CD14-positive monocyte (primary cell): Measurements from ENCODE around the gene PLXNB3. TPM values are rescaled to one million over a fixed set of nuclear protein-coding genes. Genes with fewer than 3 reads are reported as not detected.

Experiments
- DNase-seq, 3 donors: peaks; one replicate each; pipeline ENCODE4 v3.0.0-alpha.2; 2011 to 2022
- H2AFZ ChIP-seq: 2 replicates; pipeline ENCODE4 v1.6.0; 2012; ENCODE audit warnings: mild to moderate bottlenecking, low read depth, low read length, inconsistent platforms; ENCODE audit not compliant: insufficient read depth, poor library complexity, severe bottlenecking
- H3K27ac ChIP-seq, 2 donors: 1 replicate in 1 of 2; 2 replicates in 1 of 2; pipeline ENCODE4 v1.5.1; 2012 to 2013; ENCODE audit warnings: low read length in 2 of 2, control low read depth in 1 of 2, inconsistent platforms in 1 of 2, low read depth in 1 of 2, mild to moderate bottlenecking in 1 of 2
- H3K27me3 ChIP-seq, 2 donors: one replicate each; pipeline versions ENCODE4 v1.6.0 to v1.6.1; 2011 to 2013; ENCODE audit warnings: low read length in 2 of 2; ENCODE audit not compliant: control insufficient read depth in 2 of 2, insufficient read depth in 2 of 2
- H3K36me3 ChIP-seq, 2 donors: replicated peaks in 1 of 2; 1 replicate in 1 of 2; 2 replicates in 1 of 2; pipeline versions ENCODE4 v1.5.1 to v1.6.1; 2012 to 2013; ENCODE audit warnings: low read length in 2 of 2, control low read depth in 1 of 2, inconsistent platforms in 1 of 2, mild to moderate bottlenecking in 1 of 2; ENCODE audit not compliant: insufficient read depth in 2 of 2, control insufficient read depth in 1 of 2
- H3K4me1 ChIP-seq, 2 donors: 1 replicate in 1 of 2; 2 replicates in 1 of 2; pipeline versions ENCODE4 v1.5.1 to v1.6.1; 2012 to 2013; ENCODE audit warnings: low read length in 2 of 2, control low read depth in 1 of 2, inconsistent platforms in 1 of 2, mild to moderate bottlenecking in 1 of 2, moderate library complexity in 1 of 2; ENCODE audit not compliant: insufficient read depth in 2 of 2, control insufficient read depth in 1 of 2
- H3K4me2 ChIP-seq: replicated peaks from 2 replicates; pipeline ENCODE3; 2012; ENCODE audit warnings: low read length, moderate library complexity, mild to moderate bottlenecking; ENCODE audit not compliant: poor library complexity, severe bottlenecking; ENCODE audit errors: extremely low read depth
- H3K4me3 ChIP-seq, 3 experiments: fragments of 200-600 bp in 1 of 3; sonication (generic) in 1 of 3; replicated peaks in 1 of 3; 1 replicate in 2 of 3; 2 replicates in 1 of 3; pipeline ENCODE4 v1.5.1; 2011 to 2013; ENCODE audit warnings: low read length in 3 of 3, mild to moderate bottlenecking in 3 of 3, control low read depth in 2 of 3, low read depth in 2 of 3, inconsistent platforms in 1 of 3, moderate library complexity in 1 of 3
- H3K79me2 ChIP-seq: 2 replicates; pipeline ENCODE4 v1.6.0; 2012; ENCODE audit warnings: mild to moderate bottlenecking, control low read depth, inconsistent platforms, low read length, moderate library complexity; ENCODE audit not compliant: insufficient read depth
- H3K9ac ChIP-seq: 2 replicates; pipeline ENCODE4 v1.6.0; 2017; ENCODE audit warnings: low read length, mild to moderate bottlenecking; ENCODE audit not compliant: insufficient read depth, poor library complexity, severe bottlenecking
- H3K9me3 ChIP-seq, 2 donors: replicated peaks in 1 of 2; 1 replicate in 1 of 2; 2 replicates in 1 of 2; pipeline versions ENCODE4 v1.5.1 to v1.6.1; 2012 to 2013; ENCODE audit warnings: low read length in 2 of 2, control low read depth in 1 of 2; ENCODE audit not compliant: control insufficient read depth in 1 of 2, insufficient read depth in 1 of 2
- H4K20me1 ChIP-seq: 2 replicates; pipeline ENCODE4 v1.6.0; 2012; ENCODE audit warnings: mild to moderate bottlenecking, low read length, control low read depth, moderate library complexity; ENCODE audit not compliant: insufficient read depth
- H3K27ac Mint-ChIP-seq, 7 donors: one replicate each; pipeline ENCODE4 v1.8.0; 2020; ENCODE audit warnings: mild to moderate bottlenecking in 7 of 7, mixed read lengths in 7 of 7, moderate library complexity in 6 of 7, inconsistent platforms in 2 of 7
- H3K27me3 Mint-ChIP-seq, 3 donors: one replicate each; pipeline ENCODE4 v1.8.0; 2021 to 2022; ENCODE audit warnings: low read depth in 3 of 3, mild to moderate bottlenecking in 3 of 3, mixed read lengths in 3 of 3, moderate library complexity in 3 of 3, inconsistent platforms in 1 of 3
- H3K36me3 Mint-ChIP-seq, 2 donors: one replicate each; pipeline ENCODE4 v1.8.0; 2020; ENCODE audit warnings: mixed read lengths in 2 of 2, inconsistent platforms in 1 of 2, mild to moderate bottlenecking in 1 of 2
- H3K4me1 Mint-ChIP-seq: one replicate; pipeline ENCODE4 v1.8.0; 2020; ENCODE audit warnings: mild to moderate bottlenecking, mixed read lengths
- H3K4me3 Mint-ChIP-seq, 2 donors: one replicate each; pipeline ENCODE4 v1.8.0; 2020; ENCODE audit warnings: mild to moderate bottlenecking in 2 of 2, mixed read lengths in 2 of 2, moderate library complexity in 1 of 2
- H3K9me3 Mint-ChIP-seq, 7 donors: one replicate each; pipeline ENCODE4 v1.8.0; 2020 to 2022; ENCODE audit warnings: mixed read lengths in 7 of 7, mild to moderate bottlenecking in 6 of 7, moderate library complexity in 6 of 7, inconsistent platforms in 2 of 7
- WGBS: methylation state at CpG from one replicate; pipeline ENCODE4 v1.1.5; 2013; ENCODE audit warnings: missing lambda C conversion rate; ENCODE audit not compliant: insufficient coverage; 5-methylcytosine and 5-hydroxymethylcytosine counted together
- intact Hi-C, 2 donors: fragments of 100-400 bp; cut with micrococcal nuclease; formaldehyde crosslinking; loops; one replicate each; pipeline versions ENCODE4 v1.15.0 to v1.15.1; 2023
- polyA plus RNA-seq, 3 donors: library from polyadenylated mRNA; depleted of rRNA in 1 of 3; unstranded in 2 of 3; stranded (reverse) in 1 of 3; fragments of 300-500 nt in 2 of 3; fragments of >200 nt in 1 of 3; fragmentation: Illumina TruSeq in 2 of 3; gene quantifications; 1 replicate in 2 of 3; 2 replicates in 1 of 3; pipeline ENCODE4 v1.2.3, GENCODE V29; 2012 to 2021
- TF ChIP-seq, protein P1 (sequence below): fragments of 200-600 bp; IDR thresholded peaks from one replicate; pipeline ENCODE4 v1.8.0; 2022; ENCODE audit warnings: antibody characterized with exemption, mild to moderate bottlenecking

Gene PLXNB3
- polyA plus RNA-seq, 3 donors = not detected

DNA sequence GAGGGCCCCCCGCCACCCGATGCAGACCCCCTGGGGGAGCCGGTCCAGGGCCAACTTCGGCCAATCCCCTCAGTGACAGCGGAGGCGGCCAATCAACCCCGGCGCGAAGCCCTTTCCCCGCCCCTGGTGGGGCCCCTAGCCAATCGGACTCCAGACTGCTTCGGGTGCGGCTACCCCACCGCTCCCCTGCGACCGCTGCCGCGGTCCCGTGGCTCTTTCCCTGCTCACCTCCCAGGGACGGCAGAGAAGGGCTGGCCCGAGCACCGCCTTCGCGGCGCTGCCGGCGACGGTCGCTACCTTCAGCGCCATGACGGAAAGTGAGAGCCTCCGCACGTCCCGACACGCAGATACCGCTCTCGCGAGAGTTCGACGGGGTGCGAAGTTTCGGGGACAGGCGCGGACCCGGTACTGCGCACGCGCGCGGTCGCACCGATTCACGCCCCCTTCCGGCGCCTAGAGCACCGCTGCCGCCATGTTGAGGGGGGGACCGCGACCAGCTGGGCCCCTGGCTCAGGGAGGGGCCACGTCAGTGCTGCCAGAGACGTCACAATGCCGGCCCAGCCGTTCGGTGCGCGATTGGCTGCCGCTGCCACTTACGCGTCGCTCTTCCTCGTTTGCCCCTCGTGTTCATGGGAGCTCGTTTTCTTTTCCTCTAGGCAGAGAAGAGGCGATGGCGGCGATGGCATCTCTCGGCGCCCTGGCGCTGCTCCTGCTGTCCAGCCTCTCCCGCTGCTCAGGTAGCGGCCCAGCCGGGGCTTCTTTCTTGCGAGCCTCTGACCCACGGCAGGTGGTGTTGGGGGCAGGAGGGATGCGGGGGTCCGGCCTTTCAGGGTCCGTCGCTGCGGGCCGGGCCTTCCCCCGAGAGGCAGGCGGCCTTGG is 30.2 kb downstream of the PLXNB3 start, which contains the start of the genes IDH3G and SSR4:
IDH3G (minus strand) TSS at position 358 of the 879 bp plus-strand sequence; CDS start at position 309, 49 bp downstream.
SSR4 (plus strand) TSS at position 651 of the 879 bp plus-strand sequence; CDS start at position 671, 20 bp downstream.
- Histone ChIP-seq H3K4me2 (peak within 1 kb of the TSS; percentile 78), H3K27ac (peak within 1 kb of the TSS; percentile 85), H3K4me3 (peak within 1 kb of the TSS; percentile 66 to 85 (median 76)), H3K4me1 (peaks cover 21 to 35% of the 10 kb centered on the region in 2 donors), H3K36me3 (peaks cover 42 to 56% of the 10 kb centered on the region in 2 donors), H3K27me3 (no peaks in the 10 kb centered on the region), H3K79me2 (peaks cover 51% of the 10 kb centered on the region), H2AFZ (peak within 1 kb of the TSS; percentile 74), H3K9ac (peak within 1 kb of the TSS; percentile 84), H3K9me3 (peaks cover 0 to 15% of the 10 kb centered on the region in 2 donors), H4K20me1 (peaks cover 39% of the 10 kb centered on the region)
- DNase-seq = peak; percentile 92 to 95 (median 95)
- intact Hi-C loops = loop anchor here (5.0 to 10.0 kb wide), 4 partner anchors 131 to 839 kb away; partner anchors contain the start of gene ARHGAP4 (in 2 of the 2)
- H3K27ac Mint-ChIP-seq = peak within 1 kb of the TSS; percentile 92 to 95 (median 95)
- peak within 1 kb of the TSS; percentile 86 to 92 for H3K4me3 Mint-ChIP-seq
- peaks cover 26% of the 10 kb centered on the region for H3K4me1 Mint-ChIP-seq
- 1% methylated on average over 69 of the region's 92 CpGs for whole genome bisulfite sequencing
- peaks cover 0 to 13% (median 2%) of the 10 kb centered on the region in 3 donors for H3K27me3 Mint-ChIP-seq
- TF ChIP-seq, protein P1, sequence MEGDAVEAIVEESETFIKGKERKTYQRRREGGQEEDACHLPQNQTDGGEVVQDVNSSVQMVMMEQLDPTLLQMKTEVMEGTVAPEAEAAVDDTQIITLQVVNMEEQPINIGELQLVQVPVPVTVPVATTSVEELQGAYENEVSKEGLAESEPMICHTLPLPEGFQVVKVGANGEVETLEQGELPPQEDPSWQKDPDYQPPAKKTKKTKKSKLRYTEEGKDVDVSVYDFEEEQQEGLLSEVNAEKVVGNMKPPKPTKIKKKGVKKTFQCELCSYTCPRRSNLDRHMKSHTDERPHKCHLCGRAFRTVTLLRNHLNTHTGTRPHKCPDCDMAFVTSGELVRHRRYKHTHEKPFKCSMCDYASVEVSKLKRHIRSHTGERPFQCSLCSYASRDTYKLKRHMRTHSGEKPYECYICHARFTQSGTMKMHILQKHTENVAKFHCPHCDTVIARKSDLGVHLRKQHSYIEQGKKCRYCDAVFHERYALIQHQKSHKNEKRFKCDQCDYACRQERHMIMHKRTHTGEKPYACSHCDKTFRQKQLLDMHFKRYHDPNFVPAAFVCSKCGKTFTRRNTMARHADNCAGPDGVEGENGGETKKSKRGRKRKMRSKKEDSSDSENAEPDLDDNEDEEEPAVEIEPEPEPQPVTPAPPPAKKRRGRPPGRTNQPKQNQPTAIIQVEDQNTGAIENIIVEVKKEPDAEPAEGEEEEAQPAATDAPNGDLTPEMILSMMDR = no peak
- peaks cover 0 to 52% (median 17%) of the 10 kb centered on the region in 7 donors for H3K9me3 Mint-ChIP-seq
- H3K36me3 Mint-ChIP-seq = peaks cover 32 to 59% of the 10 kb centered on the region in 2 donors
